Neural cell (in vitro differentiated cells): ENCODE data around the gene GADD45A. TPM values are rescaled to one million over a fixed set of nuclear protein-coding genes. Genes with fewer than 3 reads are reported as not detected.

ENCODE experiments used
- H2AFZ ChIP-seq: fragments of 200-600, 300-800 bp; sonication (generic), shearing (Covaris generic); 2 replicates; pipeline ENCODE4 v1.6.0; 2014; ENCODE audit warnings: low read depth, mild to moderate bottlenecking, antibody characterized with exemption, low read length, moderate library complexity
- H3F3A ChIP-seq: fragments of 200-600 bp; shearing (Covaris generic); 2 replicates; pipeline ENCODE4 v1.6.1; 2016; ENCODE audit warnings: mild to moderate bottlenecking, moderate library complexity, mixed read lengths, antibody characterized with exemption, low read length; ENCODE audit not compliant: insufficient read depth, poor library complexity, severe bottlenecking
- H3K27ac ChIP-seq: fragments of 200-600, 300-800 bp; sonication (generic), shearing (Covaris generic); 2 replicates; pipeline ENCODE4 v1.5.1; 2014; ENCODE audit warnings: mild to moderate bottlenecking, low read length, moderate library complexity
- H3K27me3 ChIP-seq: fragments of 300-800, 200-600 bp; sonication (generic), shearing (Covaris generic); 2 replicates; pipeline ENCODE4 v1.6.0; 2014; ENCODE audit warnings: mild to moderate bottlenecking, low read depth, low read length, moderate library complexity; ENCODE audit not compliant: insufficient read depth
- H3K36me3 ChIP-seq: fragments of 300-800, 200-600 bp; sonication (generic), shearing (Covaris generic); 2 replicates; pipeline ENCODE4 v1.5.1; 2014; ENCODE audit warnings: mild to moderate bottlenecking, antibody characterized with exemption, low read length, moderate library complexity; ENCODE audit not compliant: insufficient read depth
- H3K4me2 ChIP-seq: fragments of 300-800, 200-600 bp; sonication (generic), shearing (Covaris generic); 2 replicates; pipeline ENCODE4 v1.6.0; 2014; ENCODE audit warnings: mild to moderate bottlenecking, low read length
- H3K4me3 ChIP-seq: fragments of 300-800, 200-600 bp; sonication (generic), shearing (Covaris generic); 2 replicates; pipeline ENCODE4 v1.5.1; 2014; ENCODE audit warnings: mild to moderate bottlenecking, low read length, moderate library complexity
- H3K79me2 ChIP-seq: fragments of 200-600 bp; shearing (Covaris generic); replicated peaks from 2 replicates; pipeline ENCODE4 v1.6.0; 2014; ENCODE audit warnings: mild to moderate bottlenecking, low read length, moderate library complexity; ENCODE audit not compliant: insufficient read depth
- H3K9ac ChIP-seq: fragments of 300-800, 200-600 bp; sonication (generic), shearing (Covaris generic); 2 replicates; pipeline ENCODE4 v1.6.1; 2016; ENCODE audit warnings: mild to moderate bottlenecking, low read length, mixed read lengths
- H3K9me2 ChIP-seq: fragments of 200-600 bp; shearing (Covaris generic); 2 replicates; pipeline ENCODE4 v1.6.1; 2016; ENCODE audit warnings: mild to moderate bottlenecking, low read length, mixed read lengths; ENCODE audit not compliant: insufficient read depth
- H3K9me3 ChIP-seq: fragments of 200-600, 300-800 bp; sonication (generic), shearing (Covaris generic); 2 replicates; pipeline ENCODE4 v1.6.1; 2016; ENCODE audit warnings: mild to moderate bottlenecking, mixed run types, low read length, moderate library complexity, mixed read lengths
- H4K20me1 ChIP-seq: fragments of 200-600 bp; shearing (Covaris generic); 2 replicates; pipeline ENCODE4 v1.6.1; 2016; ENCODE audit warnings: mild to moderate bottlenecking, mixed run types; ENCODE audit not compliant: insufficient read depth
- CTCF ChIP-seq: fragments of 450-650 bp; IDR thresholded peaks from 2 replicates; pipeline ENCODE4 v1.5.1; 2014; ENCODE audit warnings: antibody characterized with exemption, mild to moderate bottlenecking, moderate library complexity; ENCODE audit not compliant: poor library complexity, severe bottlenecking
- EP300 ChIP-seq: fragments of 450-650 bp; conservative IDR thresholded peaks from 2 replicates; pipeline ENCODE4 v1.6.1; 2014; ENCODE audit warnings: antibody characterized with exemption, mild to moderate bottlenecking, moderate library complexity; ENCODE audit not compliant: poor library complexity, severe bottlenecking
- EZH2 ChIP-seq: fragments of 200-600, 300-800 bp; shearing (Covaris generic), sonication (generic); IDR thresholded peaks from 2 replicates; pipeline ENCODE4 v1.6.1; 2014; ENCODE audit warnings: antibody characterized with exemption, low read length, borderline replicate concordance, mild to moderate bottlenecking; ENCODE audit not compliant: insufficient read depth, poor library complexity, severe bottlenecking
- MXI1 ChIP-seq: fragments of 450-650 bp; conservative IDR thresholded peaks from 2 replicates; pipeline ENCODE4 v1.6.1; 2014; ENCODE audit warnings: antibody characterized with exemption, mild to moderate bottlenecking; ENCODE audit not compliant: poor library complexity, severe bottlenecking
- POLR2AphosphoS5 ChIP-seq: IDR thresholded peaks from 2 replicates; pipeline ENCODE4 v1.6.1; 2012
- RAD21 ChIP-seq: fragments of 450-650 bp; conservative IDR thresholded peaks from 2 replicates; pipeline ENCODE4 v1.6.1; 2014; ENCODE audit warnings: antibody characterized with exemption, mild to moderate bottlenecking, moderate library complexity
- REST ChIP-seq: IDR thresholded peaks from 2 replicates; pipeline ENCODE4 v1.6.1; 2012; ENCODE audit warnings: borderline replicate concordance
- SMC3 ChIP-seq: fragments of 450-650 bp; conservative IDR thresholded peaks from 2 replicates; pipeline ENCODE4 v1.6.1; 2014; ENCODE audit warnings: antibody characterized with exemption, mild to moderate bottlenecking, moderate library complexity; ENCODE audit not compliant: poor library complexity
- TAF1 ChIP-seq: IDR thresholded peaks from 2 replicates; pipeline ENCODE4 v1.6.1; 2012; ENCODE audit warnings: low read depth
- polyA plus RNA-seq: library from polyadenylated mRNA; depleted of rRNA; stranded (reverse); fragments of >200 nt; gene quantifications from 2 replicates; pipeline ENCODE4 v1.2.3, GENCODE V29; 2014

GADD45A gene
- polyA plus RNA-seq, 1 donor from 2014 or later, result 13.7 TPM

- Histone ChIP-seq H3K79me2 (peaks cover 8% of the 10 kb centered on the region), H3K9me3 (no peaks in the 10 kb centered on the region), H3K4me2 (peak overlapping the region; percentile 4), H3F3A (no peaks in the 10 kb centered on the region), H3K27me3 (no peaks in the 10 kb centered on the region), H2AFZ (no peak overlapping the region), H3K27ac (no peak overlapping the region), H3K4me3 (peak overlapping the region; percentile 94), H3K9me2 (no peaks in the 10 kb centered on the region), H4K20me1 (no peaks in the 10 kb centered on the region), H3K36me3 (no peaks in the 10 kb centered on the region), H3K9ac (no peak overlapping the region)
- no peak for TF ChIP-seq TAF1
- no peak for TF ChIP-seq EP300
- TF ChIP-seq MXI1, result no peak
- TF ChIP-seq POLR2AphosphoS5, result no peak
- no peak for TF ChIP-seq CTCF
- no peak for TF ChIP-seq REST
- no peak for TF ChIP-seq EZH2
- no peak for TF ChIP-seq RAD21
- TF ChIP-seq SMC3, result no peak
Observed at GRCh38 chr1:67684526-67685066, 405 bp upstream of the GADD45A start.

DNA sequence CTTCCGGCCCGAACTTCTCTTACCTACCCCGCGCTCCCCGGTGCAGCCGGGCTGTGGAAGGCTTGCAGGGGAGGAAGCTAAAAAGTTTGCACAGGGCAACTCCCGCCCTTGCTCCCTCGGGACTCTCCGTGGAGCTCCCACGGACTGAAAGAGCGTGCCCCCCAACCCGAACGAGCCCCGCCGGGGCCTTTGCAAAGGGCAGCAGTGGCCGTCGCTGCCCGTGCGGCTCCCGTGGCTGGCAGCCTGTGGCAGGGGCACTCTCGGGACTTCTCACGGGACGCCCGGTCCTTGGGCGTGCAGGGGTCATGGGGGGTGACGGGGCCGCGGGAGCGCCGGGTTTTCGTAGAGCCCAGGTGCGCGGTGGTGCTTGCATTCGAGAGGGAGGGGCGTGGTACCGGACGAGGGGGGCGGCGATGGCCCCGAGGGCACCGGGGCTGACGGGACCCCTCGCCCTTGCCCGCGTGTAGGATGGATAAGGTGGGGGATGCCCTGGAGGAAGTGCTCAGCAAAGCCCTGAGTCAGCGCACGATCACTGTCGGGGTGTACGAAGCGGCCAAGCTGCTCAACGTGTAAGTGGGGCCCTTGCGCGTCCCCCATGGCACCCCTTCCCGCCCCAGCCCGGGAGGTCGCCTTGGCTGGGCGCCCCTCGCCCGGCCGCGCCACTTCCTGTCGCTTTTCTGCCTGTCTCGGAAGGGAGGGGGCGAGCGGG, 711 bp downstream of the GADD45A start:
- TF ChIP-seq POLR2AphosphoS5, result no peak
- TF ChIP-seq SMC3, result no peak
- TF ChIP-seq TAF1, result no peak
- TF ChIP-seq REST, result no peak
- TF ChIP-seq MXI1, result no peak
- TF ChIP-seq RAD21, result no peak
- no peak for TF ChIP-seq EP300
- TF ChIP-seq CTCF, result no peak
- no peak for TF ChIP-seq EZH2
- peak overlapping the region; percentile 85 for H3K27ac ChIP-seq
- H3K4me3 ChIP-seq, result peak overlapping the region; percentile 94
- H3K36me3 ChIP-seq, result no peaks in the 10 kb centered on the region
- peaks cover 8% of the 10 kb centered on the region for H3K79me2 ChIP-seq
- H2AFZ ChIP-seq, result no peak overlapping the region
- H3K4me2 ChIP-seq, result peak overlapping the region; percentile 50
- H3K9ac ChIP-seq, result peak overlapping the region; percentile 83
- no peaks in the 10 kb centered on the region for H3K27me3 ChIP-seq
- no peaks in the 10 kb centered on the region for H3K9me2 ChIP-seq
- no peaks in the 10 kb centered on the region for H4K20me1 ChIP-seq
- H3F3A ChIP-seq, result no peaks in the 10 kb centered on the region
- no peaks in the 10 kb centered on the region for H3K9me3 ChIP-seq
